ENCODE results near the gene GGT1.
"Not testable (repeated sequence)": the region's sequence is repeated elsewhere in the genome, so short reads cannot be mapped to it uniquely, and the experiment has no call there.

Gene GGT1

DNA sequence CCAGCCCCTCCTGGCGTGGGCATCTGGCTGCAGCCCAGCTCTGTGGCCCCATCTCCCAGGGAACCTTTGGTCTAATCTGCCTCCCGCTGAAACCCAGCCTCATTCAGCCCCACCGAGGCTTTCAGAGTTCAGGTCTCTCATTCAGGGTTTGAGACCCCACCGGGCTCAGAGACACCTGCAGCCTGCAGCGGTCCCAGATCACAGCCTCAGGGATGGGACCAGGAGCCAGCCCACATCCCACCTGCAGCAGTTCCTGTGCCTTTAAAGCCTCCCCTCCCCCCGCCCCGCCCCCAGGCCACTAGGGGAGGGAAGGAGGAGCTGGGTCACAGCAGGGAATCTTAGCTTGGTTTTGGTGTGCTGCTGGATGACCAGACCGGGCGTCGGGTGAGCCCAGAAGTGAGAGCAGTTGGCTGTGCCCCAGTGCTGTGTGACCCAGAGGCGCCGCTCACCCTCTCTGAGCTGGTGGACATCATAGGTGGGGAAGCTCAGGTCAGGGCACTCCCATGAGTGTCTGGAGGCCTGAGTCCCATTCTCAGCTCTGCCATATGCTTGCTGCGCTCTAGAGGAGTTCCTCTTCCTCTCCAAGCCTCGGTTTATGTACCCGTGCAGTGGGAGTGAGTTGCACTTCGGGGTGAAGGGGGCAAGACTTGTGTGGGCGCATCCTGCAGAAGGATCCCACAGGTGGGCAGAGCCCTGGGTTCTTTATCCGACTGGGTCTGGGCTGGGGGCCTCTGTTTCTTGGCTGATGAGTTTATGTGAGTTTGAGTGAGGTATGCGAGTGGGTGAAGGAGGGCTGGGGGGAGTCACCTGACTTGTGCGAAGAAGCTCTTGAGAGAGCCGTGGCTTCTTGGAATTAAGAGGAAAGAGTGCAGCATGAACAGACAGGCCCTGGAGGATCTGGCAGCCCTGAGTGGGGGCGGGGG lies at the start of gene GGT1:
GGT1 (plus strand) TSS at position 347 of the 923 bp plus-strand sequence. CDS start 7,889 bp downstream, outside the sequence.
- not testable (repeated sequence) for DNase-seq

DNA sequence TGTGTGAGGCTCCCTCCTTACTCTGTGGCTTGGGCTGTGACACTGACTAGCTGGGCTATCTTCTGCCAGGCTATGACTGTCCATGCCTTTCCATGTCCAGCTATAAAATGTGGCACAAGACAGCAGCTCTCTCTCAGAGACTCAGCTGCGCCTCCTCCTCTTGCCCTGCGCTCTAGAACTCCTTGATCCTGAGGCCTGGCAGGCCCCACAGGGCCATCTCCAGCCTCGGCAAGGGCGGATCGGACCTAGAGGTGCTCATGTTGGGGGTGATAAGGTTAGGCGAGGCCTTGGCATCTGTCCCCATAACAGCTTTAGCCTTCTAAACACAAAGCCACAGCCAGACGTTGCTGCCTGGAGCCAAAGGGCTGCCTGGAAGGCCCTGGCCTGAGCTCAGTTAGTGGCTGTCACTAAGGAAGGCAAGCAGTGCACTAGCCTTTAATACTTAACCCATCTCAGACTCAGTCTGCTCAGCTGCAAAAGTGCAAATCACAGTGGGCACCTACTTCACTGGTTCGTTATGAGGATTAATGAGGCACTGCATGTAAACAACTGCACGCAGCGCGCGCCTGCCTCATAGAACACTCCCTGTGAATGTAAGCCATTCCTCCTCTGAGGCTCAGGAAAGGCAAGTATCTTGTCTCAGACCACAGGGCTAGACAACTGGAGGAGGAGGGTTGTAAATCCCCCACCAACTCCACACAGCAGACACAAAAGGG lies 49.2 kb upstream of the GGT1 start:
- DNase-seq = no peak

DNA sequence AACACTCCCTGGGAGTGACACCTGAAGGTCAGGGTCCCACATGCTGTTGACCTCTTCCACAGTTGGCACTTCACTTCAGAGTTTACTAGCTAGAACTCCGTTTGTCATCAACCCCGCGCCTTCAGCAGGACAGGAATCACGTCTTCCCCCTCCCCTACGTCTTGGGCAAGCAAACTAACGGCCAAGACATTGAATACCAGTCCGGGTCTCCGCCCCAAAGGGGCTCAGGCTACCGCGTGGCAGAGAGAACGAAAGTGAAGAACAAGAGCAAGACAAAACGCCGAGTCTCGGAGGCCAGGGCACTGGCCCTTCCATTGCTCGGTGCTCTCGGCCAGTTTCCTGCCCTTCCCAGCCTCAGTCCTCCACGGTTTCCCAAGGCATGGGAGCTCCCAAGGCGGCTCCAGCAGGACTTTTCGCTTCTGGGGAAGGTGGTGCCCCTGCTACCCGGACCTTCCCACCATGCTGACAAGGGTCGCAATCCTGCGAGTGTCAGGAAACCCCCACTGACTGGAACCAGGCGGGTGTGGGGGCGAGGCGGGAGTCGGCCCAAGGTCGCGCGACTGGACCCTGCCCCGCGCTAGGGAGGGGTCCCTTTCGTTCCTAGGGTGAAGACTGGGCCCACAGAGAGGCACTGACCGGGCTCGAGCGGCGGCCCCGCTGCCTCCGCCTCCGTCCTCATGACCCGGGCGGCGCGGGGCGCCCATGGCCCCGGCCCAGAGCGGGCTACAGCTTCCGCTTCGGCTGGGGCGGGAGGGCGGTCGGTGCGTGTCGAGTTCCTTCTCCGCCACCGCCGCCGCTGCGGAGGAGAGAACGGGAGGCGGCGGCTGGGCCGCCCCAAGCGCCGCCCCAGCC lies 48.5 kb upstream of the GGT1 start, which contains the start of gene GUCD1:
GUCD1 (minus strand) TSS at position 826 of the 852 bp plus-strand sequence; CDS start at position 679, 147 bp downstream.
- DNase-seq = no peak

DNA sequence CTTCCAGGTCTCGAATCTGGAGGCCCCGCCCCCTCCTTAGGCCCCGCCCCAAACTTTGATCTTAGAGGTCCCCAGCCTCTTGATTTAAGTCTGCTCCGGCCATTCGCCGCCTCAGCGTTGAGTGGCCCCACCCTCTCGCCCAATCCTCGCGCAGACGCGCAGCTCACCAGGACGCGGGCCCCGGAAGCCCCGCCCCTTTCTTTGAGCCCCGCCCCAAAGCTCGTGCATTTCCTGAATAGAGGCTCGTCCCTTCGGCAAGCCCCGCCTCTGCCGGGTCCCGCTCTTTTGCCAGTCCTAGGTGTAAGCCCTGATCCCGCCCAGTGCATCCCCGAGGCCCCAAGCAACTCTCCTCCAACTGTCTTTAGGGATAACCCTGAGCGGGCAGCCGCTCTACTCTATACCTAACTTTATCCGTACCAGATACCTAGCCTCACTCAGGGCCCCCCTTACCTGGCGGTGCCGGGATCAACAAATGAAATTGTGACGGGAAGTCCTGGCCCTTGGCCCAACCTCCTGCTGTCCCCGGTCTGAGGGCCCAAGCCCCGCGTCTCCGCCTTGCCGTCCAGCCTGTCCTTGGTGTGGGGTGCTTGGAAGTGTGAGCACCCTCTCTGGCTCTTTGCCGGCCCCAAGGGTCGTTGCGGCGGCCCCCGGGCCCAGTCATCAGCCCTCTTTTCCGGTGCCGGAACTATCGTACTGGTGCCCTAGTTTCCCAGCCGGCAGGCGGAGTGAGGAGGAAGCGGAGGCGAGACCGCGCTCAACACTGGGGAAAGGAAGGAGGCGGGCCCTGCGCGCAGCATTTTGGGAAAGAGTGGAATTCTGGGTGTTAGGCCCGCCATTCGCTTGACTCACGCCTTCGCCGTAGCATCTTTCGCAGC lies 47.6 kb upstream of the GGT1 start, which contains the start of gene SNRPD3:
SNRPD3 (plus strand) TSS at position 835 of the 875 bp plus-strand sequence. CDS start 1,676 bp downstream, outside the sequence.
- peak; percentile 88 for DNase-seq

DNA sequence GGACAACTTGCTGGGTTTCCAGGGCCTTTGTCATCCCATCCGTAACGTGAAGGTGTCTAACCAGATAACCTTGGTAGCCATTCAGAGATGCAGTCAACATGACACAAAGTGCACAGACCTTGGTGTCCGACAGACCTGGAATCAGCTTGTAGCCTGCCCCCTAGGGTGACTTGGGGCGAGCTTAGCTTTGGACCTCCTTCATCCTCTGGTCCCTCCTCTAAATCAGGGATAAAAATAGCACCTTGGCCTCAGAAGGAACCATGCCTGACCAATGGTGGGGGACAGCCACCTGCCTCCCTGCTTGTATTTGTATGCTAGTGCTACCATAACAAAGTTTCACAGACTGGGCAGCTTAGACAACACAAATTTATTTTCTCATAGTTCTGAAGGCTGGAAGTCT lies 43.5 kb upstream of the GGT1 start:
- DNase-seq = no peak

DNA sequence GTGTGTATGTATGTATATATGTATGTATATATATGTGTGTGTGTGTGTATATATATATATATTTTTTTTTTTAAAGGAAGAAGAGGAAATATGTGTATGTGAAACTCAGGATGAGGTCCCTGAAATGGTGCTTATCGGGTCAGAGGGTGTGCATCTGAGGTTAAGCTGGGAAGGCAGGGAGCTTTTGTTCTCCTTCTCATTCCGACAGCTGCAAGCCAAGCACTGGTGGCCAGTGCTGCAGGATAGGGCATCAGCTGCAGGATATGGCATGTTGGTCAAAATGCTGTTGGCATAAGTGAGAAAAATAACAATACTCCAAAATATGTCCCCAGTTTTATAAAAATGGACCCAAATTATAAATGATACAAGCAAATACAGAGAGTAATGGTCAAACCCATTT lies 39.7 kb upstream of the GGT1 start:
- DNase-seq = no peak

DNA sequence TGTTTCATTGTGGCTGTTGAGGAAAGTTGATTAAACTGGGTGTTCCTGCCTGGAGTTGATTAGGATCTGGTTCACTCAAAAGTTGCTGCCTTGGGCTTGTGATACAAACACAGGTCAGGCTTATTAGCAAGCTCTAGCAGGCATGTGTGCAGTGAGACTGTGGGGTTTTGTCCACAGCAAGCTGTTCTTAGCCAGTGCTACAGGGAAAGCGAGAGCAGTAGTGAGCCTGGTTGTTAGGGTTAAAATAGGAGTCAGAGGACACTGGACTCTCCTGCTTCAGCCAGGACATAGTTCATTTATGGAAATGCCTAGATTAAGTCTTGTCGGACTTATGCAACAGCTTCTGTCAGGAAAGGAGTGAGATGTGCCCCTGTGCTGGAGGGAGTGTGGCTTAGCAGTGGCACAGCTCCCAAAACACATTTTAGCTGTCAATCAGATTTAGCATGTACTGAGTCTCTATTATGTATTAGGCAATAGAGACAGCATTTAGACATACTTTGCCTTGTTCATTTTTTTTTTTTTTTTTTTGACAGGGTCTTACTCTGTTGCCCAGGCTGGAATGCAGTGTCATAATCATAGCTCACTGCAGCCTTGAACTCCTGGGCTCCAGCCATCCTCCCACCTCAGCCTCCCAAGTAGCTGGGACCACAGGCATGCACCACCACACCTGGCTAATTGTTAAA lies 38.5 kb upstream of the GGT1 start:
- DNase-seq = no peak

DNA sequence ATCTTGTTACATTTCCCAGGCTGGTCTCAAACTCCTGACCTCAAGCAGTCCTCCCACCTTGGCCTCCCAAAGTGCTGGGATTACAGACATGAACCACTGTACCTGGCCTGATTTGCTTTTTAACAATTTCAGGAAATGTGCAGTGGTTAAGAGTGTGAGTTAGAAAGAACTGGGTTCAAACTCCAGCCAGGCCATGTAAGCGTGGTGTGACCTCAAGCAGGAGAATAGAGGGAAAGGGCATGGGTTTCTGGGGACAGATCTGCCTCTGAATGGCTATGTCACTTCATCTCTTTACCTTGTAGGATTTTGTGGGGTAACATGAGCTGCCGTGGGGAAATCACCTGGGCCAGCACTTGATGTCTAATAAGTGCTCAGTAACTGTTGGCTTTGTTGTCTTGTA lies 37.9 kb upstream of the GGT1 start:
- DNase-seq = no peak

DNA sequence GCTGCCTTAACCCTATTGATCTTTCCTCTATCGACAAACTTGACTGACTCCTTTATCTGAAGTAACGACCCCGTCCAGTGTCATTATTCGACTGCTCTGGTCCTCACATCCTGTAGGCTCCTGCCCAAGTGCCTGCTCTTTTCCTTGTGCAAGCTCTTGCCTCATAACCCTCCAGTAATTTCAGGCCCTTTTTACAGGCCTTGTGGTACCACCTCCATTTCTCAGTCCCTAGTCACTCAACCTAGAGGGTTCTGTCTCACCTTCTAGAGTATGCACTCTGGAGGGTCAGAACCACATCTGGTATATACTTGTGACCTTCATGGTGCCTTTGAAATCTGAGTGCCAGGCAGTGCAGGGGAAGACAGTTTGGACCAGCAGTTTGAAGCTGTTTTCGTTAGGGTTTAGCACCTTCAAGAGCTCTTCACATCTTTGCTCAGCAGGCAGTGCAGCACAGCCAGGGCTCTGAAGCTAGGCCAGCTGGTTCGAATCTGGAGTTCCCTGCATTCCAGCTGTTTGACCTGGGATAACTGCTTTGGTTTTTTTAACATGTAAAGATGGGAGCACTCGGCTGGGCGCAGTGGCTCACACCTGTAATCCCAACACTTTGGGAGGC lies 36.0 kb upstream of the GGT1 start:
- DNase-seq = no peak

DNA sequence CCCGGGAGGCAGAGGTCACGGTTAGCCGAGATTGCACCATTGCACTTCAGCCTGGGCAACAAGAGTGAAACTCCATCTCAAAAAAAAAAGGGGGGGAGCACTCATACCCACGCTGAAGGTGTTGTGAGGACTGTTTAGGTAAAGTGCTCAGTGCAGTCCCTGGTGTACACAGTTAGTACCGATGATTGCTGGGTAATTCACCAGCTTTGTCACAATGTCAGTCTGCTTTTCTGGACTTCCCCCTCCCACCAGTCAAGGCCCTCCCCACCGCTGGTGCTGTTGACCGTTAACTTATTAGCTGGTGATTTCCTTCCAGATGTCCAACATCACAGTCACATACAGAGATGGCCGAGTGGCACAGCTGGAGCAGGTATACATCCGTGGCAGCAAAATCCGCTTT lies 35.3 kb upstream of the GGT1 start:
- DNase-seq = no peak

DNA sequence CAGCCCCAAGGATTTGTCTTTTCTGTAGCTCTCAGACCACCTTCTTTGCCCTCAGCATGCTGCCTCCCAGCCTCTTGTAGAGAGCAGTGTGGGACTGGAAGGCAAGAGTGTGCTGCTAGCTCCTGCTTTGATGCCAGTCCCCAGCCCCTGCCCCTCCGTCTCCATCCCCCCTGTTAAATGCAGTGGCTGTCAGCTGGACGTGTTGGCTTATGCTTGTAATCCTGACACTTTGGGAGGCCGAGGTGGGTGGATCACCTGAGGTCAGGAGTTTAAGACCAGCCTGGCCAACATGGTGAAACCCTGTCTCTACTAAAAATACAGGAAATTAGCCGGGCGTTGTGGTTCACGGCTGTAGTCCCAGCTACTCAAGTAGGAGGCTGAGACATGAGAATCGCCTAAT lies 31.7 kb upstream of the GGT1 start:
- no peak for DNase-seq

DNA sequence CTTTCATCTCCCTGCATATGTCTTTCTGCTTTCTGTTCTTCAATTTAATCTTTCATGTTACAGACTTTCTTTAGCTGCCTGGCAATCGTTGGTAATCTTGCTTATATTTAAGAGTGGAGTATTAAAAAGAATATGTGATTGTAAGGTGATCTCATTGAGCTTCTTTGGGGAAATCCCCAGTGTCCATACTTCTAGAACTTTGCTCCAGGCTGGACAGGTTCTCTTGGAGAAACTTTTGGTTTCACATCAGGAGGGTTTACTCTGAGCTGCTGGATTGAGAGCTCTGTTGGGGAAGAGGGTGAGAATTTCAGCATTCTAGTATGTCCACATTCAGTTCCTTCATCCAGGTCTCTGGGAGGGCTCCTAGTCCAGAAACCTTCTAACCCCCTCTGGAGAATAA lies 26.2 kb upstream of the GGT1 start:
- no peak for DNase-seq

DNA sequence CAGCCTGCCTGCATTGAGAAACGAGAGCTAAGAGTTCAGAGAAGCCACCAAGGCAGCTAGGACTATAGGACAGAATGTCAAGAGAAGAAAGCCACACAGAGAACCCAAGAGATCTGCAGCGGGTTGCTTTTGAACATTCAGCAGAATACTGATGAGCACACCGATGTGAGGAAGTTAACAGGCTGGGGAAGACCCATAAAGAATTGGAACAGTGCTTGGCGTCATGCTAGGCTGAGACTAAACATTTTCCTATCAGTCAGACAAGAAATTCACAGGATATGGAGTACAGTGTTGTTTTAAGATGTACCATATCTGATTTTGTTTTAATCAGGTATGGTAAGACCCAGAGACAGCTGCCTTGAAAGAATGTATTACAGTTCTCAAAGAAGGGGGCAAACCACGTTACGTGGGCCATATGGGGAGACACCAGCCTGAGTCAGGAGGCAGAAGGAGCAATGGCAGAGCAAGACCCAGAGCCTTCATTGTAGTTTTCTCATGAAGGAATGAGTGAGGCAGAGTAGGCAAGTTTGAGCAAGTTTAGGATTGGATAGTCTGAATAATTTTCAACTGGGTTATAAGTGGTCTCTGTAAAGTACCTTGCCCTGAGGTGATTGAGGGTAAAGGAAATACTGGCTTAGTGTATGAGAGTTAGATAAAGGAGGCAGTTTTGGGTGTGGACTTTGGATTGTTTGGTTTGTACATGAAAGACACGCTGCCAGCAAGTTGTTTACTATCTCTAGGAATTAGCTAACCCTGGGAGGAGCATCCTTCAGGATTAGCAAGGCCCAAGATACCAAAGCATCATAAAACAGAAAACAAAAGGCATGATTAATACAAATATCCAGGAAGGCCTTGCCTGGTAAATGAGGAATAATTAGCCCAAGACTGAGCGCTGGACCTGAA lies 24.4 kb upstream of the GGT1 start:
- DNase-seq = no peak

DNA sequence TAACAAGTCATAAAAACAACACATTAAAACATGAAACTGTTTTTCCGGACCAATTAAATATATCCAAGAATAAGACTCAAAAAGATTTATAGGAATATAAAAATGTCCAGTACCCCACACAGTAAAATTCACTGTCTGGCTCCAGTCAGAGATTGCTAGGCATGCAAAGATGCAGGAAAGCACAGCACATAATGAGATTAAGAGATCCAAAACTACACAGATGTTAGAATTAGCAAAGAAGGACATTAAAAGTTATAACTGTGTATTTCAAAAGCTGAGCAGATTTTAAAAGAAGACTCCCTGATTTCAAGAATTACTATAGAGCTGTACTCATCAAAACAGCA lies 23.8 kb upstream of the GGT1 start:
- DNase-seq = no peak

DNA sequence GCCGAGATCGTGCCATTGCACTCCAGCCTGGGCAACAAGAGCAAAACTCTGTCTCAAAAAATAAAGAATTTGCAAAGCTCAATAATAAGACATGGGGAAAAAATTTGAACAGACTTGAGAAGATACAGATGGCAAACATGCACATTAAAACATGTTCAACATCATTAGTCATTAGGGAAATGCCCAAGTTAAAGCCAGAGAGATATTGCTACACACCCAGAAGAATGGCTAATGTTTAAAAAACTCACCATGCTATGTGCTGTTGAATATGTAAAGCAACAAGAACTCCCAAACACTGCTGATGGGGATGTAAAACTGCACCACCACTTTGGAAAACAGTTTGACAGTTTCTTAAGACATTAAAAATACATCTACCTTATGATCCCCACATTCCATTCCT lies 22.7 kb upstream of the GGT1 start:
- no peak for DNase-seq

DNA sequence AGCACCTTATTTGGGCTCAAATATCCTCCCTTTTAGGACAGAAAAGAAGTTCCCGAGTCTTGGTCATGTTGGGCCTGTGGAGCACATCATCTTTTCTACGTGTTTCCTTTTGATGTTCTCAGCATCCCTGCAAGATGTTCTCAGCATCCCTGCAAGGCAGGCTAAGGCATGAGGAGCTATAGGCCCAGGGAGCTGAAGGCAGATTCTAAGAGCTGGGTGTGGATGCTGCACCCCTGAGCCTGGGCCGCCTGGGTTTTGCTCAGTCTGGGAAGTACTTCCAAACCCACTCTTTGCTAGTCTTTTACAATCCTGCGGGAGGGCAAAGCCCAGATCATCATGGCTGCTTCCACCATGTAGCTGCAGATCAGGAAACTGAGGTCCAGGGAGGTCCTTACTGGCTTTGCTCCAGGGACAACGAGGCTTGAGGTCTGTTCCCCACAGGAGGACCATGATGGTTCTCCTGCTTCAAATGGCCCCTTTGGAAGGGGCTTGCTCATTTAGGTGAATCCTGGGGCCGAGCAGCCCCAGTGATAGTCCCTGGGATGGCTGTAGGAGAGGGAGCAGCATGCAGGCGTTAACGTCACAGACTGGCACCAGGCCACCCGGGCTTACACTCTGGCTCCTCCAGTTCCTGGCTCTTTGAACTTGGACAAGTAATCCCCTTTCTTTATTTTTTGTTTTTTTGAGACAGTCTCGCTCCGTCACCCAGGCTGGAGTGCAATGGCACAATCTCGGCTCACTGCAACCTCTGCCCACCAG lies 20.8 kb upstream of the GGT1 start:
- DNase-seq = no peak

DNA sequence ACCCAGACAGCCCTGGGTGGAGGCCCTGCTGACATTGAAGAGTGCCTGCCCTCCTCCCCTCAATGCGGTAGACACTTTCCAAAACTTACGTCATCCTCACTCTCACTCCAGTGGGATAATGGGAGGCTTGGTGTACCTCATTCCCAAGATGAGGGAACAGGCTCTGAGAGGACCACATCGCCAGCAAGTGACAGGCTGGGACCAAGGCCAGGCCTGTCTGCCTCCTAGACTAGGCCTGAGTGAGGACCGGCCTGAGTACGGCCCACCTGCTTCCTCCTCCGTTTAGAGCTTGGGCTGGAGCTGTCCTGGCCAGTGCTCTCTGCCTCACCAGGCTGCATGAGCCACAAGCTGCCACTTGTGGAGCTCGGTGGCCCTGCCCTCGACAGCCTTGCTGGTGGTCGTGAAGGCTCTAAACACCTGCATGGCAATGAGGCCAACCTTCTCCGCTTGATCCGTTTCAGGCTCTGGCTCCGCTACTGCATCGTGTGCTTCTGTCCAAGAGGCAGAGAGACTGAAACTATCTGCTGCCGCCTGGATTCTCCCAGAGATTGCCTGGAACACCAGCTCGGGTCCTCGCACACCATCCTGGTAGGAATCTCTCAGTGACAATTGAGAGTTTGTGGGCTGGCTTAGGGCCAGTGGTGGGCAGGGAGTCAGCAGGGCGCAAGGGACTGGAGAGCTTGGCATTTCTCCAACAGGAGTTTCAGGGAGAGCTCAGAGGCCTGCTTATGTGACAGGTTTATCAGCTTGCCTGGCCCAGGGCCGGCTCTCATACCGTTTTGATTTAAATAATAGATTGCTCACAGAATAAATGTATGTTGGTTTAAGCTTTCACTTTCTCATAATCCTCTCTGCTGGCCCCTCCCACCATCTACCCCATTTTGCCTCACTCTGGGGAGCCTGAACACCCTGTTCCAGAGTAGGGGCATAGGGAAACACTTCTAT lies 19.5 kb upstream of the GGT1 start:
- DNase-seq = peak; percentile 58

All from NCI-H510A (cell line).